ENCODE measurements around the gene PLPPR5.

- TF ChIP-seq CTCF (IDR thresholded peaks at IDR 0.05; ENCODE audit: low read length): no peak
- TF ChIP-seq EZH2 (IDR thresholded peaks at IDR 0.05; ENCODE audit: borderline replicate concordance, low read length): no peak
These were observed 40.5 kb downstream of the PLPPR5 start for GRCh38 chr1:98964198-98964597.
